OCI-LY7 (cell line): Measurements from ENCODE around the gene AGPAT2.
"Not testable (repeated sequence)": the region's sequence is repeated elsewhere in the genome, so short reads cannot be mapped to it uniquely, and the experiment has no call there.

ENCODE experiments used
- EZH2phosphoT487 ChIP-seq: fragments of 200-600 bp; sonication (generic); IDR thresholded peaks from 2 replicates; pipeline ENCODE4 v1.6.1; 2018; ENCODE audit warnings: low read depth, borderline replicate concordance, mild to moderate bottlenecking, mixed run types, antibody characterized with exemption, low read length, moderate library complexity, mixed read lengths
- TF ChIP-seq, protein P1 (sequence below): fragments of 200-600 bp; sonication (generic); conservative IDR thresholded peaks from 2 replicates; pipeline ENCODE4 v1.5.1; 2014; ENCODE audit warnings: mild to moderate bottlenecking, antibody characterized with exemption, low read length, moderate library complexity, mixed read lengths

DNA sequence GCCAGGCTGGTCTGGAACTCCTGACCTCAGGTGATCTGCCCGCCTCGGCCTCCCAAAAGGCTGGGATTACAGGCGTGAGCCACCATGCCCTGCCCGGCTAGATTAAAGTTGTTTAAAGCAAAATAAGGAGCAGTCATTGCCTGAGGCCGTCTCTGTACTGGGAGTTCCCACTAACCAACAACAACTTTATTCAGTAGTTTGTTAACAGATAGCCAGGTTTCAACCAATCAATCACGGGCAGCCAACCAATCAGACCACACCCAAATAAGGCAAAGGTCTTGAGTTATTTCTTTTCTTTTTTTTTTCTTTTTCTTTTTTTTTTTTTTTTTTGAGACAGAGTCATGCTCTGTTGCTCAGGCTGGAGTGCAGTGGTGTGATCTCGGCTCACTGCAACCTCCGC lies 17.5 kb upstream of the AGPAT2 start:
- TF ChIP-seq, protein P1, sequence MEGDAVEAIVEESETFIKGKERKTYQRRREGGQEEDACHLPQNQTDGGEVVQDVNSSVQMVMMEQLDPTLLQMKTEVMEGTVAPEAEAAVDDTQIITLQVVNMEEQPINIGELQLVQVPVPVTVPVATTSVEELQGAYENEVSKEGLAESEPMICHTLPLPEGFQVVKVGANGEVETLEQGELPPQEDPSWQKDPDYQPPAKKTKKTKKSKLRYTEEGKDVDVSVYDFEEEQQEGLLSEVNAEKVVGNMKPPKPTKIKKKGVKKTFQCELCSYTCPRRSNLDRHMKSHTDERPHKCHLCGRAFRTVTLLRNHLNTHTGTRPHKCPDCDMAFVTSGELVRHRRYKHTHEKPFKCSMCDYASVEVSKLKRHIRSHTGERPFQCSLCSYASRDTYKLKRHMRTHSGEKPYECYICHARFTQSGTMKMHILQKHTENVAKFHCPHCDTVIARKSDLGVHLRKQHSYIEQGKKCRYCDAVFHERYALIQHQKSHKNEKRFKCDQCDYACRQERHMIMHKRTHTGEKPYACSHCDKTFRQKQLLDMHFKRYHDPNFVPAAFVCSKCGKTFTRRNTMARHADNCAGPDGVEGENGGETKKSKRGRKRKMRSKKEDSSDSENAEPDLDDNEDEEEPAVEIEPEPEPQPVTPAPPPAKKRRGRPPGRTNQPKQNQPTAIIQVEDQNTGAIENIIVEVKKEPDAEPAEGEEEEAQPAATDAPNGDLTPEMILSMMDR, result not testable (repeated sequence)
- TF ChIP-seq EZH2phosphoT487, result not testable (repeated sequence)
